Lower leg skin (tissue), 3 donors: ENCODE data around the gene RGS5.

Experiments used
- CTCF ChIP-seq, 3 donors: fragments of 450-650 bp; IDR thresholded peaks; one replicate each; pipeline ENCODE4 v1.5.1; 2016; ENCODE audit warnings: antibody characterized with exemption in 3 of 3, mild to moderate bottlenecking in 3 of 3, moderate library complexity in 2 of 3
- POLR2A ChIP-seq, 2 donors: fragments of 450-650 bp; IDR thresholded peaks; one replicate each; pipeline ENCODE4 v1.6.1; 2016 to 2017; ENCODE audit warnings: antibody characterized with exemption in 2 of 2, mild to moderate bottlenecking in 1 of 2, moderate library complexity in 1 of 2

GRCh38 chr1:163211667-163212066 lies 9.0 kb upstream of the RGS5 start:
- TF ChIP-seq CTCF (IDR thresholded peaks at IDR 0.05) (no peak), POLR2A (IDR thresholded peaks at IDR 0.05) (no peak)
